RPMI8226 (cell line): Measurements from ENCODE around the gene JDP2.

ENCODE experiments used
- DNase-seq: peaks from one replicate; pipeline ENCODE4 v3.0.0-alpha.2; 2015

The JDP2 gene

GRCh38 chr14:75438486-75439080 is 10.8 kb downstream of the JDP2 start:
- no peak for DNase-seq

DNA sequence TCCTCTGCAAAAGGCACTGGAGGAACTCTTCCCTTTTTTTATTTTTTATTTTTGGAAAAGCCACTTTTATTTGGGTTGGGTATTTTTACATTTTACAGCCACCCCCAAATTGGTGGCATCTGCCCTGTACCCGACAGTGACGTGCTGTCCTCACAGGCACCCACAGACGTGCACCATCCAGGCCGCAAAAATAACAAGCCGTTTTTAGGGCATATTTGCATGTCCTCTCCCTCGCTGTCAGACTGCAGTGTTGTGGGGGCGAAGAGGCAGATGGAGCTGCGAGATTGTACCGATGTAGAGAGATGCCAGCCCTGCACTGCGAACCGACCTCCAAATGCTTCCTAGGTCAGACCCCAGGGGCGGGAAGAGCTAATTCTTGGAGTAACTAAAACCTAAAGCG is 12.2 kb downstream of the JDP2 start:
- no peak for DNase-seq

DNA sequence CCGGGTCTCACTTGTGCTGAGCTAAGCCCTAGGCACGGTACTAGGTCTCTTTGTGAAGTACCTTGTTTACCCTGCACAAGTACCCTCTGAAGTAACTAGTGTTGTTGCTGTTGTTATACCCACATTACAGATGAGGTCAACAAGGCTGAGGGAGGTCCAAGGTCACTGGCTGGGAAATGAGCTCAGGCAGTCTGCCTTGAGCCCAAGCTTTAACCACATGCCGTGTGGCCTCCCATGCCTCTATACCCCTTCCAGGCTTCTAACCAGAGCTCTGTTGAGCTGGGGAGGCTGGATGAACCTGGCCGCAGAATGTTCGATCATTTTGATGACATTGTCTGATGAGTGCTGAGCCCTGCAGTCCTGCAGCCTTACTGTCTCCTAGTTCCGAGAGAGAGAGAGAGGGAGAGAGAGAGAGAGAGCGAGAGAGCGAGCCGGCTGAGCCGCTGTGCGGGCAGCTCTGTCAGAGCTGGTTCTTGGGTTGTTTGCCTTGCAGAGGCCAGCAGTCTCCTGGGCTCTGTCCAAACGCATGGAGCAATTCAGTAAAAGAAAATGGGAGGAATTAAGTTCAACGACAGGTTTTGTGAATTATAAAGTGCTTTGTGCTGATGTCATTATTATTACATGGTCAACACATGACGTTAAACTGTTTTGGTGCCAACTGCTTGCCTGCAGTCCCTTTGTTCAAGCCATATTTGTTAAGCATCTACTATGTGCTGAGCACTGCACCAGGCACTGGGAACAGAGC is 13.1 kb downstream of the JDP2 start:
- DNase-seq = no peak

GRCh38 chr14:75441728-75442127 is 13.9 kb downstream of the JDP2 start:
- DNase-seq = no peak

GRCh38 chr14:75442166-75442565 is 14.3 kb downstream of the JDP2 start:
- no peak for DNase-seq

GRCh38 chr14:75442642-75443041 is 14.8 kb downstream of the JDP2 start:
- DNase-seq = no peak

- no peak for DNase-seq
Observed at GRCh38 chr14:75443203-75443969, 15.6 kb downstream of the JDP2 start.

GRCh38 chr14:75445236-75445635 is 17.4 kb downstream of the JDP2 start:
- no peak for DNase-seq

GRCh38 chr14:75445963-75446362 is 18.1 kb downstream of the JDP2 start:
- DNase-seq = no peak

DNA sequence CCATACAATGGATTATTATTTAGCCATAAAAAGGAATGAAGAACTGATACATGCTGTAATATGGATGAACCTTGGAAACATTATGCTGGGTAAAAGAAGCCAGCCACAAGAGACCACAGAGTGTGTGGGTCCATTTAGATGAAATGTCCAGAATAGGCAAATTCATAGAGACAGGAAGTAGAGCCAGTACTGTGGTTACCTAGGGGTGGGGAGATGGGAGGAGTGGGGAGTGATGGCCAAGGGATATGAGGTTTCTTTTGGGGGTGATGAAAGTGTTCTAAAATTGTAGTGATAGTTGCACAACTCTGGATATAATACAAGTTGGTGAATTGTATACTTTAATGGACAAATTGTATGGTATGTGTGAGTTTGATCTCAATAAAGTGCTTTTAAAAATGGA is 18.6 kb downstream of the JDP2 start:
- DNase-seq = no peak

DNA sequence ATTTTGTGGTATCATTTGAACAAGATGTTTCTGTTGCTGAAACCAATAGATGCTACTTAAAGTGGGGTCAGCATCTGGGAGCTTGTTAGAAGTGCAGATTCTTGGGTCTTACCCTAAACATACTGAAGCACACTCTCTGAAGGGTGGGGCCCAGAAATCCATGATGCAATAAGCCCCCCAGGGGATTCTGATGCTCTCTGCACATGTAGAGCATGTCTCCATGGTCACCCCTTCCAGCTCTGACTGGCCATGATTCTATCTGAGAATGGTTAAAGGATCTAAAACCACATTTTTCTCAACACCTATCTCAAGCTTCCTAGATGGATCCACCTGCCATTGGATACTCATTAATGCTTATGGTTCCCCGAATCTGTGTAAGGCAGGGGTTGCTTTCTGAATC is 20.4 kb downstream of the JDP2 start:
- DNase-seq = no peak

DNA sequence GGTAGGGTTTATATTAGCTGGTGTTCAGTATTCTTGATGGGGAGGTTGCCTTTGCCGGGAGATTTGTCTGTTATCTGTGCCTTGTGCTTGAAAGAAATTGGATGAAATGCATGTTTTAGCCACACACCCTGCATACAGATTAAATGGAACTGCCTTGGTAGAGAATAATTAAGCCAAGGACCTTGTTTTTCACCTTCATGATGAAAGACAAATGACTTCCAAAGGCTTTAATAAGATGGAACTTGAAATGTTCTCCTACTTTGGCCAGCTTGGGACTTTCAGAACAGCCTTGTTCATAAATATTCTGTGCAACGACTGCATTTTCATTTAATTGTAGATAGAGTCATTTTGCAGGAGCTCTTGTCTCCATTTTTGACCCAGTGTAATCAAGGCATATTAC is 21.2 kb downstream of the JDP2 start:
- DNase-seq = no peak

GRCh38 chr14:75449696-75450095 is 21.9 kb downstream of the JDP2 start:
- DNase-seq = no peak

DNA sequence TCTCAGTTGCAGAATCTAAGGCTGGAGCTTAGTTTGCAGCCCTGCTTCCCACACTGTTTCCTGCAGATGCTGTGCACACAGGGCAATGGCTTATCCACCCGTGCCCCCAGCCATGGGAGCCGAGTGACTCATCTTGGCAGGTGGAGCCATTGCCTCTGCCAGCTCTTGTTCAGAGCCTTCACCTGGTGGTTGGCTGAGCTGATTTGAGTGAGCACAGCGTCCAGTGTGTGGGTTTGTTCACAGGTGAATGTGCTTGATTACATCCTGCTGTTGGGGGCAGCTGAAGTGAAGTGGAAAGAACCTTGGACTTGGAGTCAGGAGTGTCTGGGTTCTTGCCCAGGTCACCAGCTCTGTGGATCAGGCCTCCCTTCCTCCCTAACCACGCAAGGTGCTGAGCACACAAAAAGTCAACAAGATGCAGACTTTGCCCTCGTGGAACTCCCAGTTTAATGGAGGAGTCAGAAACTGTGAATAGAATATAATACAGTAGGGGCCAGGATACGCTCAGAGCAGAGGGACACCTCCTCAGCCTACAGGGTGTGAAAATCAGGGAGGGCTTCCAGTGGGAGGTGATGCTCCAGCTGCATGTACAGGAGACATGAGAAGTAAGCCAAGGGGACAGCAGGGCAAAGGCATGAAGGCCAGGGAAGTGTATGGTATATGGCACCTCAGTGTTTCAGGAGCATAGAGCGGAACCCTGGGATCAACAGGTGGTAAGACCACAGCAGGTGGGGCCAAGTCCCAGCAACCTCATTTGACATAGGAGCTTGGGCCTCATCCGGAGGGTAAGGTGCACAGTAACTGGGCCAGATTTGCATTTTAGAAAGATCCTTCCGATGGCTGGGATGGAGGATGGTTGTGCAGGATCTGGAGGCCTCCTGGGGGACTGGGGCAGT is 22.8 kb downstream of the JDP2 start:
- DNase-seq = no peak

GRCh38 chr14:75452324-75452723 is 24.5 kb downstream of the JDP2 start:
- DNase-seq = no peak

- no peak for DNase-seq
Observed at GRCh38 chr14:75452900-75453816, 25.3 kb downstream of the JDP2 start.

- DNase-seq = no peak
Observed at GRCh38 chr14:75453817-75454434, 26.1 kb downstream of the JDP2 start.

DNA sequence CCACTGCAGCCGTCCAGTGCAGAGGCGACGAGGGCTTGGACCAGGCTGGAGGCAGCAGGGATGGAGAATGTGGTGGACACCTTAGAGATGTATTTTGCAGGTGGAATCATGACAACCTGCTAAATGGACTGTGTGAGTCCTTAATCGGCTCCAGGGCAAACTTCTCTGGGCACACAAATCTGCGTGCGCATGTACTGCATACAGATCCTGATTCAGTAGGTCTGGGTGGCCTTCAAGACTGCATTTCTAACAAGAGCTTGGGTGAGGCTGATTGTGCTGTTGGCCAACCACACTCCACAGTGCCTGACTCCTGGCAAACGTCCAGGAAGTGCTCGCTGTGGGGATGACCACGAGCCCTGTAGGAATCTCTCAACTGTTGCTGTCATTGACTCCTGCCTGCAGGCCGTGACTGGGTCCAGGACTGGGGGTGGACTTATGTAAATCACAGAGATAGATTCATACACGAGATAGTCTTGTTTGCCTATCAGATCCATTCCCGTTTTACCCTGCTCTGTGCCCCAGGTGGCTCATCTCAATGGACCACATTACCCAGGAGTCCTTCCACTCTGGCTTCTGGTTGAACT is 27.2 kb downstream of the JDP2 start:
- DNase-seq = no peak

DNA sequence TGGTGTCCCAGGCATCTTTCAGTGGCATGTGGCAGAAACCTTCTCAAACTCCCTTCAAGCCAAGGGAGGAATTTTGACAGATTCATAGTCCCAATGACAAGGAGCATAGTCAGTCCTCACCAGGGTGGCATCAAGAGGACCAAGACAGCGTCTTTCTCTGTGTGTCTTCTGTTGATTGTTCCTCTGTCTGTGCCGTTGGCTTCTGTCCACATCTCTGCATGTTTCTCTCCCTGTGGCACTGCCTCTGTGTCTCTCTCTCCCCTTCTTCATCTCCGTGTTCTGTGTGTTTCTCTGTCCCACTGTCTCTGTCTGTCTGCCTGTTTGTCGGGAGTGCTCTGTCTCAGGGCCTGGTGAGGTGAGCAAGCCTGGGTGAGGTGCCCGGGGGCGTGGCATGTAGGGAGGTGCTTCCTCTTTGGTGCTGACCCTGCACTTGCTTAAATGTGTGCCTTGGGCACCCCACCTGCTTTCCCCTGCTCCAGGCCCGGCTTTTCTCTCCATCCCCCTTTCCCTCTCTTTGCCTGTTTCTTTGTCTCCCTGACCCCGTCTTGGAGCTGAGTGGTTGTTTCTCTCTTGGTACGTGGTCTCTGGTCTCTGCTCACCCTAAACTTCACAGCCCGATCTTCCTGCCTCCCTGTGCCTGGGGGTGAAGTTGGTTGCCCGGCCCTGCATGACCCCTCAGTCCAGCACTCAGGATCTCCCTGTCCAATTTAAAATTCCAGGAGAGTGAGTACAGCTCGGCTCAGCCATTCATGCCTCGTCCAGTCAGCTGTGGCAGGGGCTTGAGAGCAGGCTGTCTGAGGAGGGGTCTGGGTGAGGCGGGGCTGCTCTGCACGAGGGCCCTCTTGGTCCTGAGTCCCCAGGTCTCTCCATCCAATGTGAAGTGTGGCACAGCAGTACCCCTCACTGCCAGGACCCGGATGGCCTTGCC is 28.5 kb downstream of the JDP2 start:
- no peak for DNase-seq

DNA sequence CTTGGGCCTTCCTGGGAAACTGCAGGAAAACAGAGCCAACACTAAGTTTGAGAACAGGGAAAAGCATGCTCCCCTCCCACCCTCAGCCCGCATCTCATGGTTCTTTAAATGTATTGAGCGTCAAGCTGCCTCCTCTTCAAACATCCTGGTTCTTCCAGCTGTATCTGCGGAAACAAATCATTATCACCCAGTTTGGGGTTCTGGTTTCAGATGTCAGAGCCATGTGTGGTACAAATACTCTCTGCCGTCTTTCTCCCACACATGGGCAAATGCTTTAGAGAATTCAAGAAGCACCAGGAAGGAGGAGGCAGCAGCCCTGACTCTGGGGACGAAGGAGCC is 29.1 kb downstream of the JDP2 start:
- no peak for DNase-seq
